Duodenal mucosa (tissue), 2 donors: ENCODE results near the gene TOP3A.

Experiments
- H3K27ac ChIP-seq: one replicate; pipeline ENCODE4 v1.7.0; 2013; ENCODE audit warnings: low read depth, low read length
- H3K27me3 ChIP-seq, 2 donors: one replicate each; pipeline ENCODE4 v1.7.0; 2013; ENCODE audit warnings: low read length in 2 of 2, control low read depth in 1 of 2; ENCODE audit not compliant: insufficient read depth in 2 of 2, control insufficient read depth in 1 of 2
- H3K36me3 ChIP-seq, 2 donors: one replicate each; pipeline ENCODE4 v1.7.0; 2013; ENCODE audit warnings: low read length in 2 of 2, control low read depth in 1 of 2; ENCODE audit not compliant: insufficient read depth in 2 of 2, control insufficient read depth in 1 of 2
- H3K4me1 ChIP-seq, 2 donors: one replicate each; pipeline ENCODE4 v1.7.0; 2013; ENCODE audit warnings: low read length in 2 of 2, control low read depth in 1 of 2; ENCODE audit not compliant: insufficient read depth in 2 of 2, control insufficient read depth in 1 of 2
- H3K4me3 ChIP-seq, 2 donors: one replicate each; pipeline ENCODE4 v1.7.0; 2013; ENCODE audit warnings: low read length in 2 of 2, low read depth in 1 of 2
- H3K9ac ChIP-seq, 2 donors: one replicate each; pipeline ENCODE4 v1.7.0; 2013; ENCODE audit warnings: low read length in 2 of 2, low read depth in 1 of 2
- H3K9me3 ChIP-seq, 2 donors: one replicate each; pipeline ENCODE4 v1.7.0; 2013; ENCODE audit warnings: low read length in 2 of 2, control low read depth in 1 of 2; ENCODE audit not compliant: control insufficient read depth in 1 of 2

The TOP3A gene

GRCh38 chr17:18280766-18281371 is 33.9 kb downstream of the TOP3A start:
- H3K4me1 ChIP-seq = no peaks in the 10 kb centered on the region
- H3K9ac ChIP-seq = no peak overlapping the region
- no peaks in the 10 kb centered on the region for H3K27me3 ChIP-seq
- H3K9me3 ChIP-seq = no peaks in the 10 kb centered on the region
- peaks cover 44 to 82% of the 10 kb centered on the region in 2 donors for H3K36me3 ChIP-seq
- H3K27ac ChIP-seq = no peak overlapping the region
- no peak overlapping the region for H3K4me3 ChIP-seq

- Histone ChIP-seq H3K9ac (no peak overlapping the region), H3K36me3 (peaks cover 40 to 78% of the 10 kb centered on the region in 2 donors), H3K27ac (no peak overlapping the region), H3K4me1 (no peaks in the 10 kb centered on the region), H3K9me3 (no peaks in the 10 kb centered on the region), H3K27me3 (no peaks in the 10 kb centered on the region), H3K4me3 (no peak overlapping the region)
Measured at GRCh38 chr17:18280249-18280648, 34.5 kb downstream of the TOP3A start.

- Histone ChIP-seq H3K4me1 (no peaks in the 10 kb centered on the region), H3K27me3 (no peaks in the 10 kb centered on the region), H3K27ac (no peak overlapping the region), H3K36me3 (peaks cover 40 to 79% of the 10 kb centered on the region in 2 donors), H3K4me3 (no peak overlapping the region), H3K9me3 (no peaks in the 10 kb centered on the region), H3K9ac (no peak overlapping the region)
Measured at GRCh38 chr17:18278867-18279266, 35.9 kb downstream of the TOP3A start.

- Histone ChIP-seq H3K27ac (no peak overlapping the region), H3K9ac (no peak overlapping the region), H3K4me3 (no peak overlapping the region), H3K36me3 (peaks cover 33 to 71% of the 10 kb centered on the region in 2 donors), H3K27me3 (no peaks in the 10 kb centered on the region), H3K9me3 (no peaks in the 10 kb centered on the region), H3K4me1 (no peaks in the 10 kb centered on the region)
Measured at GRCh38 chr17:18277076-18277475, 37.7 kb downstream of the TOP3A start.

GRCh38 chr17:18270046-18270931 is 44.5 kb downstream of the TOP3A start:
- Histone ChIP-seq H3K4me3 (no peak overlapping the region), H3K4me1 (no peaks in the 10 kb centered on the region), H3K27ac (no peak overlapping the region), H3K9me3 (no peaks in the 10 kb centered on the region), H3K36me3 (peaks cover 14 to 19% of the 10 kb centered on the region in 2 donors), H3K9ac (no peak overlapping the region), H3K27me3 (no peaks in the 10 kb centered on the region)

- no peaks in the 10 kb centered on the region for H3K27me3 ChIP-seq
- no peaks in the 10 kb centered on the region for H3K4me1 ChIP-seq
- no peaks in the 10 kb centered on the region for H3K9me3 ChIP-seq
- H3K9ac ChIP-seq = no peak overlapping the region
- no peak overlapping the region for H3K4me3 ChIP-seq
- no peak overlapping the region for H3K27ac ChIP-seq
- H3K36me3 ChIP-seq = peaks cover 18 to 26% of the 10 kb centered on the region in 2 donors
Measured at GRCh38 chr17:18267927-18268711, 46.7 kb downstream of the TOP3A start.

- no peak overlapping the region for H3K9ac ChIP-seq
- H3K4me3 ChIP-seq = no peak overlapping the region
- no peaks in the 10 kb centered on the region for H3K27me3 ChIP-seq
- H3K27ac ChIP-seq = no peak overlapping the region
- no peaks in the 10 kb centered on the region for H3K9me3 ChIP-seq
- peaks cover 16 to 27% of the 10 kb centered on the region in 2 donors for H3K36me3 ChIP-seq
- peaks cover under 1 to 1% of the 10 kb centered on the region in 2 donors for H3K4me1 ChIP-seq
Measured at GRCh38 chr17:18267366-18267765, 47.4 kb downstream of the TOP3A start.

GRCh38 chr17:18263885-18264682 is 50.7 kb downstream of the TOP3A start:
- Histone ChIP-seq H3K4me1 (peaks cover 20 to 21% of the 10 kb centered on the region in 2 donors), H3K9me3 (no peaks in the 10 kb centered on the region), H3K27ac (no peak overlapping the region), H3K36me3 (peaks cover 16 to 27% of the 10 kb centered on the region in 2 donors), H3K9ac (no peak overlapping the region), H3K27me3 (no peaks in the 10 kb centered on the region), H3K4me3 (no peak overlapping the region)

- Histone ChIP-seq H3K9ac (no peak overlapping the region), H3K4me3 (no peak overlapping the region), H3K36me3 (peaks cover 16 to 27% of the 10 kb centered on the region in 2 donors), H3K9me3 (no peaks in the 10 kb centered on the region), H3K27ac (no peak overlapping the region), H3K27me3 (no peaks in the 10 kb centered on the region), H3K4me1 (peaks cover 22 to 27% of the 10 kb centered on the region in 2 donors)
Measured at GRCh38 chr17:18262641-18263040, 52.2 kb downstream of the TOP3A start.
